Measurements from ENCODE around the gene SHISA9. TPM values are rescaled to one million over a fixed set of nuclear protein-coding genes. Genes with fewer than 3 reads are reported as not detected.

Gene SHISA9
- polyA plus RNA-seq, 3 donors, result 0.01 TPM; not detected in 2

GRCh38 chr16:12925026-12925800 lies 23.8 kb downstream of the SHISA9 start:
- Mint-ChIP-seq H3K36me3 (no peaks in the 10 kb centered on the region), H3K4me1 (peaks cover 3% of the 10 kb centered on the region), H3K27me3 (ENCODE audit: low read depth in 3 of 3) (peaks cover 0 to 5% (median 4%) of the 10 kb centered on the region in 3 donors), H3K4me3 (no peak overlapping the region), H3K27ac (no peak overlapping the region), H3K9me3 (peaks cover 0 to 3% (median 0%) of the 10 kb centered on the region in 7 donors)
- TF ChIP-seq, protein P1, sequence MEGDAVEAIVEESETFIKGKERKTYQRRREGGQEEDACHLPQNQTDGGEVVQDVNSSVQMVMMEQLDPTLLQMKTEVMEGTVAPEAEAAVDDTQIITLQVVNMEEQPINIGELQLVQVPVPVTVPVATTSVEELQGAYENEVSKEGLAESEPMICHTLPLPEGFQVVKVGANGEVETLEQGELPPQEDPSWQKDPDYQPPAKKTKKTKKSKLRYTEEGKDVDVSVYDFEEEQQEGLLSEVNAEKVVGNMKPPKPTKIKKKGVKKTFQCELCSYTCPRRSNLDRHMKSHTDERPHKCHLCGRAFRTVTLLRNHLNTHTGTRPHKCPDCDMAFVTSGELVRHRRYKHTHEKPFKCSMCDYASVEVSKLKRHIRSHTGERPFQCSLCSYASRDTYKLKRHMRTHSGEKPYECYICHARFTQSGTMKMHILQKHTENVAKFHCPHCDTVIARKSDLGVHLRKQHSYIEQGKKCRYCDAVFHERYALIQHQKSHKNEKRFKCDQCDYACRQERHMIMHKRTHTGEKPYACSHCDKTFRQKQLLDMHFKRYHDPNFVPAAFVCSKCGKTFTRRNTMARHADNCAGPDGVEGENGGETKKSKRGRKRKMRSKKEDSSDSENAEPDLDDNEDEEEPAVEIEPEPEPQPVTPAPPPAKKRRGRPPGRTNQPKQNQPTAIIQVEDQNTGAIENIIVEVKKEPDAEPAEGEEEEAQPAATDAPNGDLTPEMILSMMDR (IDR thresholded peaks at IDR 0.05), result no peak
- Histone ChIP-seq H4K20me1 (ENCODE audit: insufficient read depth, low read length) (no peaks in the 10 kb centered on the region), H2AFZ (ENCODE audit: insufficient read depth, low read depth, low read length, poor library complexity, severe bottlenecking) (no peak overlapping the region), H3K9ac (ENCODE audit: insufficient read depth, low read length, poor library complexity, severe bottlenecking) (no peak overlapping the region), H3K27me3 (ENCODE audit: control insufficient read depth in 2 of 2, insufficient read depth in 2 of 2, low read length in 2 of 2) (no peaks in the 10 kb centered on the region), H3K4me1 (ENCODE audit: control insufficient read depth in 1 of 2, insufficient read depth in 2 of 2, low read length in 2 of 2) (no peaks in the 10 kb centered on the region), H3K4me2 (replicated peaks; ENCODE audit: extremely low read depth, low read length, poor library complexity, severe bottlenecking) (no peak overlapping the region), H3K36me3 (replicated peaks in 1 of 2; ENCODE audit: control insufficient read depth in 1 of 2, insufficient read depth in 2 of 2, low read length in 2 of 2) (no peaks in the 10 kb centered on the region), H3K79me2 (ENCODE audit: insufficient read depth, low read length) (no peaks in the 10 kb centered on the region), H3K4me3 (replicated peaks in 1 of 3; ENCODE audit: low read depth in 2 of 3, low read length in 3 of 3) (no peak overlapping the region), H3K9me3 (replicated peaks in 1 of 2; ENCODE audit: control insufficient read depth in 1 of 2, insufficient read depth in 1 of 2, low read length in 2 of 2) (no peaks in the 10 kb centered on the region), H3K27ac (ENCODE audit: low read depth in 1 of 2, low read length in 2 of 2) (no peak overlapping the region)
- intact Hi-C loops (cut with micrococcal nuclease), result no loop called here
- 92% methylated on average over 5 of the region's 7 CpGs for WGBS (ENCODE audit: insufficient coverage)
- no peak for DNase-seq

DNA sequence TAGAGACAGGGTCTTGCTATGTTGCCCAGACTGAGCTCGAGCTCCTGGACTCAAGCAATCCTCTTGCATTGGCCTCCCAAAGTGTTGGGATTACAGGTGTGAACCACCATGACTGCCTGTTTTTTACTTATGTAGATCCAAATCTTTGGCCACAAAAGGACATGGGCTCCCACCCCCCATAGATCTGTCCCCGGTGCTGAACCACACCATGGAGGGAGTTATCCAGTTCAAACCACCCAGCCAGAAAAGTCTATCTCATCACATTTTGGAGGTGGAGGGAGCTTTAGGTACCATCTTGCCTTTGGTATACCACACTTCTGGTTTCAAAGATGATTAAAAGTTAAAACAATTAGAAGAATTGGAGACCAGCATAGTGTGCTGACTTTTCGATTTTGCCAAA lies 26.2 kb downstream of the SHISA9 start:
- no peak overlapping the region for H3K4me3 ChIP-seq (replicated peaks in 1 of 3; ENCODE audit: low read depth in 2 of 3, low read length in 3 of 3)
- H3K4me2 ChIP-seq (replicated peaks; ENCODE audit: extremely low read depth, low read length, poor library complexity, severe bottlenecking), result no peak overlapping the region
- no peak overlapping the region for H3K27ac ChIP-seq (ENCODE audit: low read depth in 1 of 2, low read length in 2 of 2)
- Mint-ChIP-seq H3K27me3 (ENCODE audit: low read depth in 3 of 3) (peaks cover 0 to 4% (median 2%) of the 10 kb centered on the region in 3 donors), H3K4me3 (no peak overlapping the region), H3K36me3 (no peaks in the 10 kb centered on the region), H3K4me1 (no peaks in the 10 kb centered on the region), H3K27ac (no peak overlapping the region), H3K9me3 (peaks cover 0 to 4% (median 1%) of the 10 kb centered on the region in 7 donors)
- intact Hi-C loops (cut with micrococcal nuclease), result no loop called here
- no peaks in the 10 kb centered on the region for H3K27me3 ChIP-seq (ENCODE audit: control insufficient read depth in 2 of 2, insufficient read depth in 2 of 2, low read length in 2 of 2)
- no peak for DNase-seq
- no peaks in the 10 kb centered on the region for H3K9me3 ChIP-seq (replicated peaks in 1 of 2; ENCODE audit: control insufficient read depth in 1 of 2, insufficient read depth in 1 of 2, low read length in 2 of 2)
- no peaks in the 10 kb centered on the region for H3K36me3 ChIP-seq (replicated peaks in 1 of 2; ENCODE audit: control insufficient read depth in 1 of 2, insufficient read depth in 2 of 2, low read length in 2 of 2)
- WGBS (ENCODE audit: insufficient coverage), result no CpG with 5 or more reads among the region's 3 CpGs
- TF ChIP-seq, protein P1 (IDR thresholded peaks at IDR 0.05), result no peak
- no peak overlapping the region for H2AFZ ChIP-seq (ENCODE audit: insufficient read depth, low read depth, low read length, poor library complexity, severe bottlenecking)
- H3K79me2 ChIP-seq (ENCODE audit: insufficient read depth, low read length), result no peaks in the 10 kb centered on the region
- H4K20me1 ChIP-seq (ENCODE audit: insufficient read depth, low read length), result no peaks in the 10 kb centered on the region
- H3K4me1 ChIP-seq (ENCODE audit: control insufficient read depth in 1 of 2, insufficient read depth in 2 of 2, low read length in 2 of 2), result no peaks in the 10 kb centered on the region
- no peak overlapping the region for H3K9ac ChIP-seq (ENCODE audit: insufficient read depth, low read length, poor library complexity, severe bottlenecking)

Data from CD14-positive monocyte (primary cell).